GM10266 (cell line): ENCODE measurements around the gene NTMT1.
A peak's percentile ranks its signal among the peaks of the same experiment; 100 is the strongest.

ENCODE experiments used
- DNase-seq: peaks from one replicate; pipeline ENCODE4 v3.0.0; 2012; ENCODE audit errors: extremely low spot score
- CTCF ChIP-seq: IDR thresholded peaks from 2 replicates; pipeline ENCODE4 v1.5.1; 2012; ENCODE audit warnings: mild to moderate bottlenecking, low read depth; ENCODE audit not compliant: control insufficient read depth, insufficient read depth; ENCODE audit errors: missing control alignments

The NTMT1 gene

GRCh38 chr9:129664746-129665388, 38.9 kb downstream of the NTMT1 start:
- TF ChIP-seq CTCF = no peak
- DNase-seq = peak; percentile 51

GRCh38 chr9:129665389-129665775, 39.4 kb downstream of the NTMT1 start, which contains the start of gene PRRX2:
TSS of gene PRRX2 (plus strand) at chr9:129665647. CDS start at chr9:129665868, 221 bp downstream.
- no peak for DNase-seq
- no peak for TF ChIP-seq CTCF

GRCh38 chr9:129665814-129666520, 40.0 kb downstream of the NTMT1 start:
- no peak for TF ChIP-seq CTCF
- DNase-seq = no peak

- no peak for DNase-seq
- no peak for TF ChIP-seq CTCF
Measured at GRCh38 chr9:129666575-129666974, 40.6 kb downstream of the NTMT1 start.

GRCh38 chr9:129667378-129667777, 41.4 kb downstream of the NTMT1 start:
- DNase-seq = no peak
- TF ChIP-seq CTCF = no peak

DNA sequence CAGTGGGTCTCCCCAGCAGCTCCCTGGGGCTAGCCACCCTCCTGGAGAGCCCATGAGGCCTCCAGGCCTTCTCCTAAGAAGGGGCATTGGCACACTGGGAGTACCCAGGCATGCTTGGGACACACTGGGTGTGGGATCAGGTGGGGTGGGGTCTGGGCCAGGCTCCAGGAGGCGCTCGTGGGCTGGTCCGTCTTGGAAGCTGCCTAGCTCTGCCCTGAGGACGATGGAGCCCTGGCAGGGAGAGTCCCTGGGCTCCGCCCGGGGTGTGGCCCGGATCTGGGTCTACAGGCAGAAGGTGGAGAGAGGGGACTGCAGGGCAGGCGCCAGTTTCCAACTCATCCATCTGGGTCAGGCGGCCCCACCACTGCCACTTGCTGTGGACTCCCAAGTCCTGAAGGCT, 41.9 kb downstream of the NTMT1 start:
- no peak for DNase-seq
- no peak for TF ChIP-seq CTCF

DNA sequence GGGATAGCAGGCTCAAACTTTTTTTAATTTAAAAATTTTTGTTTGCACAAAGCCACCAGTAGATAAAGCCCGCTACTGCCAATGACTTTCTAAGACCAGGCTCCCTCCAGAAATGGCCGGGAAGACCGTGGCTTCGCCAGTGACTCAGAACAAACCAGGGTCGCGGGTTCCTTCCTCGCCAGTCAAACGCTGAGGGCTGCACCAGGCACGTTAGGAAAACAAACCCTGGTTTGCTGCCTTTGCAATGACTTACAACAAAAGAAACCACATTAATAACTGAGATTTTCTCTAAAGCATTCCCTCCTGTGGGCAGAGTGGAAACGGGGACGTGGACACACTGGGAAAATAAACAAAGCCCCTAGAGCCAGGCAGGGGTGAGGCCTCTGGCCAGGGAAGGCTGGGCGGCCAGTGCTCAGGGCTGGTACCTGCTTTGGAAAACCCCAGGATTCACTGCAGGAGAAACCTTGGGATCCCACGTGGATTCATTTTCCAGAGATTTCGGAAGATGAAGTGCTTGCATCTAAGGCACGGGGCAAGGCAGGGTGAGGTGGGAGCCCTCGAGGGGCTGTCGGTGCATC, 43.3 kb downstream of the NTMT1 start:
- DNase-seq = no peak
- no peak for TF ChIP-seq CTCF
